Epithelial cell of proximal tubule (primary cell): ENCODE data around the gene STX18. TPM values are rescaled to one million over a fixed set of nuclear protein-coding genes. Genes with fewer than 3 reads are reported as not detected.
"Not testable (repeated sequence)": the region's sequence is repeated elsewhere in the genome, so short reads cannot be mapped to it uniquely, and the experiment has no call there.

Experiments
- DNase-seq: peaks from one replicate; pipeline ENCODE4 v3.0.0-alpha.2; 2011; ENCODE audit warnings: low read depth
- H3K4me3 ChIP-seq: 2 replicates; pipeline ENCODE4 v1.5.1; 2011; ENCODE audit warnings: low read depth, mild to moderate bottlenecking, low read length
- CTCF ChIP-seq: conservative IDR thresholded peaks from 2 replicates; pipeline ENCODE4 v1.5.1; 2012; ENCODE audit warnings: low read depth, mild to moderate bottlenecking, low read length
- total RNA-seq: library from RNA; depleted of rRNA; stranded (reverse); fragments of >200 nt; gene quantifications from 2 replicates; pipeline ENCODE4 v1.2.3, GENCODE V29; 2015

The STX18 gene
- total RNA-seq, 1 donor from 2014 or later: 30.0 TPM

GRCh38 chr4:4470208-4470607 is 71.6 kb downstream of the STX18 start:
- TF ChIP-seq CTCF: no peak
- no peak for DNase-seq
- H3K4me3 ChIP-seq: no peak overlapping the region

DNA sequence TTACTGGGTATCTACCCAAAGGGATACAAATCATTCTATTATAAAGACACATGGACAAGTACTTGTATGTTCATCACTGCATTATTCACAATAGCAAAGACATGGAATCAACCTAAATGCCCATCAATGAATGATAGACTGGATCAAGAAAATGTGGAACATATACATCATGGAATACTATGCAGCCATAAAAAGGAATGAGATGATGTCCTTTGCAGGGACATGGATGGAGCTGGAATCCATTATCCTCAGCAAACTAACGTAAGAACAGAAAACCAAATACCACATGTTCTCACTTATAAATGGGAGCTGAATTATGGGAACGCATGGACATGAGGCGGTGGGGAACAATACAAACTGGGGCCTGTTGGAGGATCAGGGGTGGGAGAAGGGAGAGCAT is 76.6 kb downstream of the STX18 start:
- DNase-seq, H3K4me3 ChIP-seq: not testable (repeated sequence)

DNA sequence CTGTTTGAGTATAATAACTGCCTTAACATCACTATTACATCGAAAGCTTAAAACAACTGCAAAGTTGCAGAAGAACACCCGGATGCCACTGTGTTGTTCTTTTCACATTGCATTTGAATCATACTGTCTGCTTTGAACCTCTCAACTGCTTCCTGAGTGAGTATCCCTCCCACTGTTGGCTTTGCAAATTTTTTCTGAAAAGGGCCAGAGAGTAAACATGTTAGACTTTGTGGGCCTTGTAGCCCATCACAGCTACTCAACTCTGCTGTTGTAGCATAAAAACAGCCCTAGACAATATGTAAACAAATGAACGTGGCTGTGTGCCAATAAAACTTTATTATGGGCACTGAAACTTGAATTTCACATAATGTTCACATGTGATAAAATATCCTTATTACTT is 78.9 kb downstream of the STX18 start:
- TF ChIP-seq CTCF: no peak
- no peak overlapping the region for H3K4me3 ChIP-seq
- DNase-seq: no peak

DNA sequence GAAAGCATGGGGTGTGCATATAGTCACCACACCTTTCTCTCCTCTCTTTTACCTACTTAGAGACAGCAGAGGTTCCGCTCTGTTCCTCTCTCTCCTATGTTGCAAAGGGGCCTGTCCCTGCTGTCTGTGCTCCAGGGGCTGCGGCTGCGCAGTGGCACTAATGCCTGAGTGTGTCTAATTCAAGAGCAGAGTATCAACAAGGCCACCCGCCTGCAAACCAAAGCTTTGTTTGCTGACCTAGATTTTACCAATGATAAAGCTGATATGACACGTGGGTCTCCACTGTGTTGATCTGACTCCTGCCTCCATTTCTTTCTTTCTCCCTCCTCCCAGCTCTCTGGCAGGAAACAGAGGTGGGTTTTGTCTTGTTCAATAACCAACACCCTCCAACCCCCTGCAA is 80.0 kb downstream of the STX18 start:
- no peak for DNase-seq
- TF ChIP-seq CTCF: no peak
- H3K4me3 ChIP-seq: no peak overlapping the region

- TF ChIP-seq CTCF: no peak
- DNase-seq: no peak
- no peak overlapping the region for H3K4me3 ChIP-seq
Measured at GRCh38 chr4:4461178-4461577, 80.7 kb downstream of the STX18 start.

DNA sequence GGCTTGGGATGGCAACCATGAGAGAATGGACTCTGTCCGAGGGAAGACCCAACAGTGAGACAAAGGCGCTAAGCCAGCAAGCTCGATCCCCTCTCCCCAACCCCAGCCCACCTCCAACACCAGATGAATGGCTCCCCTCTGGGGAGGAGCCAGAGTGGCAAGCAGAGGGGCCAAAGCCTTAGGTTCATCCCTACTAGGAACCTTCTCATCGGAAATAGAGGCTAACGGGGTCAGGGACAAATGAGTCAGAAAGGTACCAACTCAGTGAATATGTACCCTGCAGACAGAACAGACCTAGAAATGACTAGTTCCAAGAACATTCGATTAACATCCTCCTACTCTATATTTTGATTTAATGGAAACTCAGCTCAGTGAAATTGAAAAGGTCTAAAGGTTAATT is 81.1 kb downstream of the STX18 start:
- no peak for DNase-seq
- no peak for TF ChIP-seq CTCF
- no peak overlapping the region for H3K4me3 ChIP-seq

- no peak for TF ChIP-seq CTCF
- DNase-seq: no peak
- no peak overlapping the region for H3K4me3 ChIP-seq
Measured at GRCh38 chr4:4459181-4459580, 82.7 kb downstream of the STX18 start.

- H3K4me3 ChIP-seq: no peak overlapping the region
- TF ChIP-seq CTCF: no peak
- no peak for DNase-seq
Measured at GRCh38 chr4:4457803-4458553, 83.9 kb downstream of the STX18 start.
